Vagina (tissue), 2 donors: Measurements from ENCODE around the gene CYP3A4. TPM values are rescaled to one million over a fixed set of nuclear protein-coding genes. Genes with fewer than 3 reads are reported as not detected.

Experiments used
- DNase-seq, 2 donors: peaks; one replicate each; pipeline ENCODE4 v3.0.0-alpha.2; 2017; ENCODE audit errors: extremely low spot score in 2 of 2
- H3K27ac ChIP-seq: fragments of 200-600 bp; sonication (generic); one replicate; pipeline ENCODE4 v1.5.1; 2019
- H3K27me3 ChIP-seq: fragments of 200-600 bp; sonication (generic); one replicate; pipeline ENCODE4 v1.5.1; 2019
- H3K36me3 ChIP-seq, 2 donors: fragments of 200-600 bp; sonication (generic); one replicate each; pipeline ENCODE4 v1.5.1; 2017 to 2019
- H3K4me1 ChIP-seq: fragments of 200-600 bp; sonication (generic); one replicate; pipeline ENCODE4 v1.5.1; 2019
- H3K4me3 ChIP-seq, 2 donors: fragments of 200-600 bp; sonication (generic); 1 replicate in 1 of 2; 2 replicates in 1 of 2; pipeline ENCODE4 v1.5.1; 2016 to 2019
- H3K9me3 ChIP-seq: fragments of 200-600 bp; sonication (generic); one replicate; pipeline ENCODE4 v1.5.1; 2019
- POLR2A ChIP-seq, 2 donors: fragments of 450-650 bp; IDR thresholded peaks; one replicate each; pipeline ENCODE4 v1.6.1; 2017; ENCODE audit warnings: antibody characterized with exemption in 2 of 2, mild to moderate bottlenecking in 2 of 2, moderate library complexity in 2 of 2
- POLR2AphosphoS5 ChIP-seq, 2 donors: sonication (generic); formaldehyde crosslinking; IDR thresholded peaks; one replicate each; pipeline ENCODE4 v1.9.0; 2017; ENCODE audit warnings: antibody characterized with exemption in 2 of 2, mild to moderate bottlenecking in 2 of 2, low read depth in 1 of 2; ENCODE audit not compliant: insufficient read depth in 1 of 2
- intact Hi-C: fragments of 100-400 bp; cut with DNase I; formaldehyde crosslinking; loops from one replicate; pipeline ENCODE4 v1.15.1; 2023
- small RNA-seq: library from RNA; depleted of rRNA; stranded (forward); fragments of <200 nt; gene quantifications from one replicate; pipeline ENCODE3, GENCODE V24; 2016
- total RNA-seq: library from RNA; depleted of rRNA; stranded (reverse); fragments of >200 nt; gene quantifications from one replicate; pipeline ENCODE4 v1.2.3, GENCODE V29; 2016
- TF ChIP-seq, protein P1 (sequence below), 3 experiments: fragments of 450-650 bp in 2 of 3; fragments of 200-600 bp in 1 of 3; sonication (generic) in 1 of 3; IDR thresholded peaks; one replicate each; pipeline ENCODE4 v1.5.1; 2017 to 2019; ENCODE audit warnings: antibody characterized with exemption in 3 of 3, mild to moderate bottlenecking in 2 of 3, moderate library complexity in 2 of 3

Gene CYP3A4
- total RNA-seq, 1 donor from 2014 or later: not detected

DNA sequence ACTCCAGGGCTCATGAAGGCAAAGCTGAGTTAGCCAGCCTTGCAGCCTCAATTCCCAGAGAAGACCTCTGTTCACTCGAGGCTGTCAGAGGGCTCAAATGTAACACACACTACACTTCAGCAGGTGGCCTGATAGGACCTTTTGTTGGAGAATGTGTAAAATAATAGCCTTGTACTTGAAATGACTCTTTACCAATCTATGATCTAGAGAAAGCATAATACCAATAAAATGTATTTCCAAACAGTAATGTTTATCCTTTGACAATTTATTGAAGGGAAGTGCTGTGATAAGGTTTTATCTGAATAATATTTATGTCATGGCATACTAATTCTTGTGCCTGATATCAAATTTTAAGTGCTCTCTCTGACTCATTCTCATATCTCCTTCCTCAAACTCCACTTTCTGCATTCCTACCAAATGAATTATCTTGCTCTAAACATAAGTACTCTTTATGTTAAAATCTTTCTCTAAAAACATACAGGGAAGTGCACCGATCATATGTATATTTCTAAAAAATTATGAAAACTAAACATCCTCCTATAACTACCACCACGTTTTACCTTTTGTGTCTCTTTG is 69.9 kb downstream of the CYP3A4 start:
- Histone ChIP-seq H3K36me3 (no peaks in the 10 kb centered on the region), H3K27ac (no peak overlapping the region), H3K27me3 (no peaks in the 10 kb centered on the region), H3K4me1 (no peaks in the 10 kb centered on the region), H3K4me3 (no peak overlapping the region), H3K9me3 (no peaks in the 10 kb centered on the region)
- TF ChIP-seq POLR2A (IDR thresholded peaks at IDR 0.05): no peak
- TF ChIP-seq POLR2AphosphoS5 (IDR thresholded peaks at IDR 0.05; ENCODE audit: insufficient read depth in 1 of 2, low read depth in 1 of 2): no peak
- TF ChIP-seq, protein P1, sequence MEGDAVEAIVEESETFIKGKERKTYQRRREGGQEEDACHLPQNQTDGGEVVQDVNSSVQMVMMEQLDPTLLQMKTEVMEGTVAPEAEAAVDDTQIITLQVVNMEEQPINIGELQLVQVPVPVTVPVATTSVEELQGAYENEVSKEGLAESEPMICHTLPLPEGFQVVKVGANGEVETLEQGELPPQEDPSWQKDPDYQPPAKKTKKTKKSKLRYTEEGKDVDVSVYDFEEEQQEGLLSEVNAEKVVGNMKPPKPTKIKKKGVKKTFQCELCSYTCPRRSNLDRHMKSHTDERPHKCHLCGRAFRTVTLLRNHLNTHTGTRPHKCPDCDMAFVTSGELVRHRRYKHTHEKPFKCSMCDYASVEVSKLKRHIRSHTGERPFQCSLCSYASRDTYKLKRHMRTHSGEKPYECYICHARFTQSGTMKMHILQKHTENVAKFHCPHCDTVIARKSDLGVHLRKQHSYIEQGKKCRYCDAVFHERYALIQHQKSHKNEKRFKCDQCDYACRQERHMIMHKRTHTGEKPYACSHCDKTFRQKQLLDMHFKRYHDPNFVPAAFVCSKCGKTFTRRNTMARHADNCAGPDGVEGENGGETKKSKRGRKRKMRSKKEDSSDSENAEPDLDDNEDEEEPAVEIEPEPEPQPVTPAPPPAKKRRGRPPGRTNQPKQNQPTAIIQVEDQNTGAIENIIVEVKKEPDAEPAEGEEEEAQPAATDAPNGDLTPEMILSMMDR (IDR thresholded peaks at IDR 0.05): no peak
- no peak for DNase-seq
- intact Hi-C loops: no loop called here

DNA sequence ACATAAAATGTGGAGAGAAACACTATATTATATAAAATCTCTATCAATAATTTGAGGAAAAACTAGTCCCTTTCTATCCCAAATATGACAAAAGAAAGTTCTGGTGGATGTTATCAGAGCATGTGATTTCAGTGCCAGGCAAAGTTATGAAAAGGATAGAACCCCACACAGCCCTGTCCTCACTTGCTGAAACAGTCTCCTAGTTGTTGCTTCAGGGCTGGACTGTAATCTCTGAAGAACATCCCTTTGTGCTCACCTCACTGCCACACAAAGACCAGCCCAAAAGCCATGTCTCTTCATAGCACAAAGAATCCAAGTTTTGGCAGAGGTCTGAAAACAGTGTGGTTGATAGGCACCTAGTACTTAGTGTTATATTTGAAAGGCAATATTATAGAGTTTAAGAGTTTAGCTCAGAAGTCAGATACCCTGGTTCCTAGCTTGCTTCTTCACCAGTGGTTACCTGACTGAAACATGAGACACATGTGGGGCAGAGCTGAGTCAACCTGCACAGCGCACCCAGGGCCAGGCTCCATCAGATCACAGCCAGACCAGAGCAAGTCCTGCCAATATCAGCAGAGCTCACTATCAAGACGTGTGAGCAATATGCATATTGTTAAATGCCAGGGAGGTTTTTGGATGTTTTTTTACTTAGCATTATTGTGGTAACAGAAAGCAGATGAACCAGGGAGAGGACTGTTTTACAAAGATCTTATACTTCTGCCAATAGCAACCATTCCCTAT is 74.0 kb downstream of the CYP3A4 start:
- H3K27ac ChIP-seq: no peak overlapping the region
- intact Hi-C loops: no loop called here
- no peaks in the 10 kb centered on the region for H3K9me3 ChIP-seq
- DNase-seq: no peak
- no peaks in the 10 kb centered on the region for H3K27me3 ChIP-seq
- TF ChIP-seq POLR2AphosphoS5 (IDR thresholded peaks at IDR 0.05; ENCODE audit: insufficient read depth in 1 of 2, low read depth in 1 of 2): no peak
- TF ChIP-seq POLR2A (IDR thresholded peaks at IDR 0.05): no peak
- TF ChIP-seq, protein P1 (IDR thresholded peaks at IDR 0.05): no peak
- no peaks in the 10 kb centered on the region for H3K4me1 ChIP-seq
- H3K36me3 ChIP-seq: no peaks in the 10 kb centered on the region
- no peak overlapping the region for H3K4me3 ChIP-seq

DNA sequence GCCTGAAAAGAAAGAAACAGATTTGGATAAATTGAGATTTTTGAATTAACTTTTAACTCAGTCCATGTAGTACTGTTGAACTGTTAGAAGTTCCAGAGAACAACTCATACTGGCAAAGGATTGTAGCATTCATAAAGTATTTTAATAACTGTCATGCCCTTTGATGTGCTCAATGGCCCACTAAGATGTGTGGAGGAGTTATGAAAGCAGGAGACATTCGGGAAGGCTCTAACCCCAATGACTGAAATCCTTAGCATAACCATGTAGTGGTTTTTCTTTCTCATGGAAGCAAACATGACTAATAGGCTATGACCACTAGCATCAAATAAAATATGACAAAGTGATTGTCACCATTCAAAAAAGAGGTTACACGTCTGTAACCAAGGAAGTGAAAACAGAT is 74.7 kb downstream of the CYP3A4 start:
- Histone ChIP-seq H3K4me1 (no peaks in the 10 kb centered on the region), H3K36me3 (no peaks in the 10 kb centered on the region), H3K9me3 (no peaks in the 10 kb centered on the region), H3K27ac (no peak overlapping the region), H3K27me3 (no peaks in the 10 kb centered on the region), H3K4me3 (no peak overlapping the region)
- no peak for DNase-seq
- no peak for TF ChIP-seq POLR2AphosphoS5 (IDR thresholded peaks at IDR 0.05; ENCODE audit: insufficient read depth in 1 of 2, low read depth in 1 of 2)
- no peak for TF ChIP-seq POLR2A (IDR thresholded peaks at IDR 0.05)
- TF ChIP-seq, protein P1 (IDR thresholded peaks at IDR 0.05): no peak
- intact Hi-C loops: no loop called here

DNA sequence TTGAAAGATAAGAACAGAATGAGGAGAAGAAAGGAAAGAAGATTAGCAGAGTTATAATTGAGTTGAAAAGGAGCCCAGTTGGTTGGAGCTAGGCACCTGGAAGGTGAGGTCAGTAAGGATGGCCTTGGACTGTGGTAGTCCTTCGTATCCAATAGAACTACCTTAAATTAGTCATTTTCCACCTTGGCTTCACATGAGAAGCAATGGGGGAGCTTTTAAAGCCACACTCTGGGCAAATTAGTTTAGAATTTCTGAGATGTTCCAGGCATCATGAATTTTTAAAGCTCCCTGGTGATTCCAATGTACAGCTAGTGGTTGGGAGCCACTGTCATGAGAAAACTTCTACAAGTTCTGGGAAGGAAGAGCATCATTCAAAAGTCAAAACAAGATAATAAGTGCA is 76.9 kb downstream of the CYP3A4 start:
- DNase-seq: no peak
- no peak overlapping the region for H3K4me3 ChIP-seq
- H3K27ac ChIP-seq: no peak overlapping the region
- H3K36me3 ChIP-seq: no peaks in the 10 kb centered on the region
- no peaks in the 10 kb centered on the region for H3K4me1 ChIP-seq
- H3K27me3 ChIP-seq: no peaks in the 10 kb centered on the region
- no peaks in the 10 kb centered on the region for H3K9me3 ChIP-seq
- intact Hi-C loops: no loop called here
- TF ChIP-seq POLR2A (IDR thresholded peaks at IDR 0.05) (no peak), POLR2AphosphoS5 (IDR thresholded peaks at IDR 0.05; ENCODE audit: insufficient read depth in 1 of 2, low read depth in 1 of 2) (no peak)
- TF ChIP-seq, protein P1 (IDR thresholded peaks at IDR 0.05): no peak

Small RNA genes within 50 kb of the gene (small RNA-seq; reads per million reads assigned to genes)
- gene CYP3A137P: not detected

Other genes starting within 250 kb of the CYP3A4 start
- gene FAM200A, start 232.1 kb downstream of the CYP3A4 start, total RNA-seq: 3.4 TPM
- gene ZNF655, start 225.5 kb downstream of the CYP3A4 start, total RNA-seq: 144 TPM
- gene TMEM225B, start 185.9 kb downstream of the CYP3A4 start, total RNA-seq: 1.2 TPM
- gene ZSCAN25, start 167.2 kb downstream of the CYP3A4 start, total RNA-seq: 12.3 TPM
- gene CYP3A5, start 104.2 kb downstream of the CYP3A4 start, total RNA-seq: 80.3 TPM
- gene CYP3A7, start 49.0 kb downstream of the CYP3A4 start, total RNA-seq: not detected
- gene CYP3A43, start 43.8 kb upstream of the CYP3A4 start, total RNA-seq: not detected
- not detected for gene OR2AE1, start 92.8 kb upstream of the CYP3A4 start, total RNA-seq
- gene TRIM4, start 135.3 kb upstream of the CYP3A4 start, total RNA-seq: 33.1 TPM
- not detected for gene GJC3, start 145.4 kb upstream of the CYP3A4 start, total RNA-seq
- gene AZGP1, start 191.8 kb upstream of the CYP3A4 start, total RNA-seq: 2.7 TPM
- gene ZKSCAN1, start 231.4 kb upstream of the CYP3A4 start, total RNA-seq: 36.6 TPM